Measurements from ENCODE around the gene SORCS1. TPM values are rescaled to one million over a fixed set of nuclear protein-coding genes. Genes with fewer than 3 reads are reported as not detected.

Gene SORCS1
- polyA plus RNA-seq, 3 donors, result 0.09 TPM; not detected in 2

- H3K9me3 Mint-ChIP-seq, result peaks cover 0 to 7% (median 3%) of the 10 kb centered on the region in 7 donors
- no peak for DNase-seq
- peaks cover under 1% of the 10 kb centered on the region for H3K4me1 Mint-ChIP-seq
- Histone ChIP-seq H3K9me3 (replicated peaks in 1 of 2; ENCODE audit: control insufficient read depth in 1 of 2, insufficient read depth in 1 of 2, low read length in 2 of 2) (peaks cover 4 to 13% of the 10 kb centered on the region in 2 donors), H3K79me2 (ENCODE audit: insufficient read depth, low read length) (no peaks in the 10 kb centered on the region), H3K27me3 (ENCODE audit: control insufficient read depth in 2 of 2, insufficient read depth in 2 of 2, low read length in 2 of 2) (peaks cover 26 to 35% of the 10 kb centered on the region in 2 donors), H3K27ac (ENCODE audit: low read depth in 1 of 2, low read length in 2 of 2) (no peak overlapping the region), H3K9ac (ENCODE audit: insufficient read depth, low read length, poor library complexity, severe bottlenecking) (no peak overlapping the region), H2AFZ (ENCODE audit: insufficient read depth, low read depth, low read length, poor library complexity, severe bottlenecking) (no peak overlapping the region), H3K4me1 (ENCODE audit: control insufficient read depth in 1 of 2, insufficient read depth in 2 of 2, low read length in 2 of 2) (no peaks in the 10 kb centered on the region), H3K4me2 (replicated peaks; ENCODE audit: extremely low read depth, low read length, poor library complexity, severe bottlenecking) (no peak overlapping the region), H3K36me3 (replicated peaks in 1 of 2; ENCODE audit: control insufficient read depth in 1 of 2, insufficient read depth in 2 of 2, low read length in 2 of 2) (no peaks in the 10 kb centered on the region), H3K4me3 (replicated peaks in 1 of 3; ENCODE audit: low read depth in 2 of 3, low read length in 3 of 3) (no peak overlapping the region), H4K20me1 (ENCODE audit: insufficient read depth, low read length) (no peaks in the 10 kb centered on the region)
- WGBS (ENCODE audit: insufficient coverage), result 80% methylated on average over 2 of the region's 4 CpGs
- H3K4me3 Mint-ChIP-seq, result no peak overlapping the region
- H3K27me3 Mint-ChIP-seq (ENCODE audit: low read depth in 3 of 3), result peaks cover 14 to 45% (median 26%) of the 10 kb centered on the region in 3 donors
- no peak for TF ChIP-seq CTCF (IDR thresholded peaks at IDR 0.05)
- intact Hi-C loops (cut with micrococcal nuclease), result no loop called here
- H3K27ac Mint-ChIP-seq, result no peak overlapping the region
- peaks cover under 1% of the 10 kb centered on the region in 2 donors for H3K36me3 Mint-ChIP-seq
These were observed 4.6 kb downstream of the SORCS1 start for GRCh38 chr10:107159871-107160270.

GRCh38 chr10:107157071-107157470 lies 7.4 kb downstream of the SORCS1 start:
- no CpG with 5 or more reads among the region's 1 CpG for WGBS (ENCODE audit: insufficient coverage)
- Histone ChIP-seq H3K9me3 (replicated peaks in 1 of 2; ENCODE audit: control insufficient read depth in 1 of 2, insufficient read depth in 1 of 2, low read length in 2 of 2) (peaks cover 3 to 5% of the 10 kb centered on the region in 2 donors), H2AFZ (ENCODE audit: insufficient read depth, low read depth, low read length, poor library complexity, severe bottlenecking) (no peak overlapping the region), H3K27ac (ENCODE audit: low read depth in 1 of 2, low read length in 2 of 2) (no peak overlapping the region), H3K9ac (ENCODE audit: insufficient read depth, low read length, poor library complexity, severe bottlenecking) (no peak overlapping the region), H3K4me3 (replicated peaks in 1 of 3; ENCODE audit: low read depth in 2 of 3, low read length in 3 of 3) (no peak overlapping the region), H3K4me2 (replicated peaks; ENCODE audit: extremely low read depth, low read length, poor library complexity, severe bottlenecking) (no peak overlapping the region), H3K79me2 (ENCODE audit: insufficient read depth, low read length) (no peaks in the 10 kb centered on the region), H4K20me1 (ENCODE audit: insufficient read depth, low read length) (no peaks in the 10 kb centered on the region), H3K36me3 (replicated peaks in 1 of 2; ENCODE audit: control insufficient read depth in 1 of 2, insufficient read depth in 2 of 2, low read length in 2 of 2) (no peaks in the 10 kb centered on the region), H3K4me1 (ENCODE audit: control insufficient read depth in 1 of 2, insufficient read depth in 2 of 2, low read length in 2 of 2) (no peaks in the 10 kb centered on the region), H3K27me3 (ENCODE audit: control insufficient read depth in 2 of 2, insufficient read depth in 2 of 2, low read length in 2 of 2) (peaks cover under 1 to 13% of the 10 kb centered on the region in 2 donors)
- intact Hi-C loops (cut with micrococcal nuclease), result no loop called here
- no peak for DNase-seq
- H3K27ac Mint-ChIP-seq, result no peak overlapping the region
- H3K27me3 Mint-ChIP-seq (ENCODE audit: low read depth in 3 of 3), result peaks cover 0 to 21% (median 7%) of the 10 kb centered on the region in 3 donors
- no peak for TF ChIP-seq CTCF (IDR thresholded peaks at IDR 0.05)
- no peaks in the 10 kb centered on the region for H3K4me1 Mint-ChIP-seq
- H3K9me3 Mint-ChIP-seq, result peaks cover 5 to 9% (median 8%) of the 10 kb centered on the region in 7 donors
- H3K36me3 Mint-ChIP-seq, result no peaks in the 10 kb centered on the region
- no peak overlapping the region for H3K4me3 Mint-ChIP-seq

Measured in CD14-positive monocyte (primary cell).